ENCODE data around the gene OBP2A. TPM values are rescaled to one million over a fixed set of nuclear protein-coding genes. Genes with fewer than 3 reads are reported as not detected.

OBP2A gene
- total RNA-seq, 1 donor from 2014 or later, result not detected

DNA sequence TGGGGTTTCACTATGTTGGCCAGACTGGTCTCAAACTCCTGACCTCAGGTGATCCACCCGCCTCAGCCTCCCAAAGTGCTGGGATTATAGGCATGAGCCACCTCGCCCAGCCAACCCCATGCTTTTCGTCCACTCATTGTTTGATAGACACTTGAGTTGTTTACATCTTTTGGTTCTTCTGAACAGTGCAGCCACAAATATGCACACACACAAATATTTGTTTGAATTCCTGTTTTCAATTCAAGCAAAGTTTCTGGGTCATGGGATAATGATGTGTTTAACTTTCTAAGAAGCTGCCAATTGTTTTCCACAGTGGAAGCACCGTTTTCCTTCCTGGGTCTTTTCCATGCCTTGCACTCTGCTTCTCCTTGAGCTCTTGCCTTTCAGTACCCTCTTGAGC lies 8.8 kb downstream of the OBP2A start:
- Mint-ChIP-seq H3K36me3 (ENCODE audit: low read depth) (no peaks in the 10 kb centered on the region), H3K27ac (ENCODE audit: unreplicated experiment) (no peak overlapping the region), H3K27me3 (ENCODE audit: low read depth) (peaks cover 4% of the 10 kb centered on the region), H3K9me3 (peaks cover 4% of the 10 kb centered on the region), H3K4me1 (no peaks in the 10 kb centered on the region), H3K4me3 (no peak overlapping the region)
- DNase-seq (ENCODE audit: low read depth, low spot score), result no peak
- TF ChIP-seq, protein P1, sequence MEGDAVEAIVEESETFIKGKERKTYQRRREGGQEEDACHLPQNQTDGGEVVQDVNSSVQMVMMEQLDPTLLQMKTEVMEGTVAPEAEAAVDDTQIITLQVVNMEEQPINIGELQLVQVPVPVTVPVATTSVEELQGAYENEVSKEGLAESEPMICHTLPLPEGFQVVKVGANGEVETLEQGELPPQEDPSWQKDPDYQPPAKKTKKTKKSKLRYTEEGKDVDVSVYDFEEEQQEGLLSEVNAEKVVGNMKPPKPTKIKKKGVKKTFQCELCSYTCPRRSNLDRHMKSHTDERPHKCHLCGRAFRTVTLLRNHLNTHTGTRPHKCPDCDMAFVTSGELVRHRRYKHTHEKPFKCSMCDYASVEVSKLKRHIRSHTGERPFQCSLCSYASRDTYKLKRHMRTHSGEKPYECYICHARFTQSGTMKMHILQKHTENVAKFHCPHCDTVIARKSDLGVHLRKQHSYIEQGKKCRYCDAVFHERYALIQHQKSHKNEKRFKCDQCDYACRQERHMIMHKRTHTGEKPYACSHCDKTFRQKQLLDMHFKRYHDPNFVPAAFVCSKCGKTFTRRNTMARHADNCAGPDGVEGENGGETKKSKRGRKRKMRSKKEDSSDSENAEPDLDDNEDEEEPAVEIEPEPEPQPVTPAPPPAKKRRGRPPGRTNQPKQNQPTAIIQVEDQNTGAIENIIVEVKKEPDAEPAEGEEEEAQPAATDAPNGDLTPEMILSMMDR (conservative IDR thresholded peaks at IDR 0.05), result no peak

DNA sequence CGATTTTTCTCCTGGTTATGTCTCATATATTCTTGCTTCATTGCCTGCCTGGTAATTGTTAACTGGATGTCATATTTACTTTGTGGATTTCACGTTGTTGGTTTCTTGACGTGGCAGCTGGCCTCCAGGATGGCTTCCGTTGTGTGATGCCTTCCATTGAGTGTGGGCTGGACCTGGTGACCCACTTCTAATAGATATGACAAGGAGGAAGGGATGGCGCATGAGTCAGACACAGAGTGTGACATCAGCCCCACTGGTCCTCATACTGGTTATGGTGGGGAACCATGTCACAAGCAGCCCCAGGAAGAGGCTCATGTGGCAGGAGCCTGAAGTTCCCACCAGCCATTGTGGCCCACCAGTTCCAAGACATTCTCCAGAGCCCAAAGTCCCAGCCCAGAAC lies 9.3 kb downstream of the OBP2A start:
- Mint-ChIP-seq H3K4me3 (no peak overlapping the region), H3K27ac (ENCODE audit: unreplicated experiment) (no peak overlapping the region), H3K4me1 (no peaks in the 10 kb centered on the region), H3K9me3 (peaks cover 4% of the 10 kb centered on the region), H3K36me3 (ENCODE audit: low read depth) (no peaks in the 10 kb centered on the region), H3K27me3 (ENCODE audit: low read depth) (peaks cover 4% of the 10 kb centered on the region)
- TF ChIP-seq, protein P1 (conservative IDR thresholded peaks at IDR 0.05), result no peak
- DNase-seq (ENCODE audit: low read depth, low spot score), result no peak

DNA sequence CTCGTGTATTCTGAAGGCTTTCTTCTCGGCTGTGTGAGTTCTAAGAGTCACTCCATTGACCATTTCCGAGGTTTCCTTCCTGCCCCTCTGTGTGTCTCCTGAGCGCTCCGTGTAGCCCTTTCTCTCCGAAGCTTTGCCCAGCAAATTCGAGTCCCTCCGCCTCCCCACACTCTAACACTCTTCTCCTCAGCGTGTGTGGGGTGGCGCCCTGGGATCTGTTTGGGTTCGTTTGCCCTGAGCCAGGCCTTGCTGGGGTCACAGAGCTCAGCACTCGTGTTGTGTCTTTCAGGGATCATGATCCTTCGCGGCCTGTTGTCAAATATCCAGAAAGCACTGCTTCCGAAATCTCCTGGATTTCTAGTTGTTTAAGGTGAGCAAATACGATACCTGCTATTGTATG lies 10.0 kb downstream of the OBP2A start:
- TF ChIP-seq, protein P1 (conservative IDR thresholded peaks at IDR 0.05), result no peak
- peaks cover 4% of the 10 kb centered on the region for H3K27me3 Mint-ChIP-seq (ENCODE audit: low read depth)
- no peak overlapping the region for H3K4me3 Mint-ChIP-seq
- H3K27ac Mint-ChIP-seq (ENCODE audit: unreplicated experiment), result no peak overlapping the region
- no peaks in the 10 kb centered on the region for H3K36me3 Mint-ChIP-seq (ENCODE audit: low read depth)
- H3K9me3 Mint-ChIP-seq, result peaks cover 4% of the 10 kb centered on the region
- H3K4me1 Mint-ChIP-seq, result no peaks in the 10 kb centered on the region
- DNase-seq (ENCODE audit: low read depth, low spot score), result no peak

DNA sequence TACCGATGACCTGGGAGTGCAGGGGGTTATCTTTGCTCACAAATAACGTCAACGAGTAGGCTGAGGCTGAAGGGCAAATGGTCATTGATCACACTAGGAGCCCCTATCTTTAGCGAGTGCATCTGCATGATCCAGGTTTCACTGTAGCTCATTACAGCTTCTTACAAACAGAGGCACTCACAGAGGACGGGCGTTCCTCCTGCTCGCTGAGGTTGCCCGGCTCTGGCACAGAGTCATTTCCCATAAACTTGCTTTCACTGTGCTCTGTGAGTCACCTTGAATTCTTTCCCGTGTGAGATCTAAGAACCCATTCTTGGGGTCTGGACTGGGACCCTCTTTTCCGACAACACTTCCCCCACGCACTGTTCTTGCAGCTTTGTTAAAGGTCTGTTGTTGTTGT lies 13.7 kb downstream of the OBP2A start:
- Mint-ChIP-seq H3K27me3 (ENCODE audit: low read depth) (peaks cover 4% of the 10 kb centered on the region), H3K4me1 (no peaks in the 10 kb centered on the region), H3K9me3 (peaks cover 4% of the 10 kb centered on the region), H3K36me3 (ENCODE audit: low read depth) (no peaks in the 10 kb centered on the region), H3K27ac (ENCODE audit: unreplicated experiment) (no peak overlapping the region), H3K4me3 (no peak overlapping the region)
- TF ChIP-seq, protein P1 (conservative IDR thresholded peaks at IDR 0.05), result no peak
- DNase-seq (ENCODE audit: low read depth, low spot score), result no peak

DNA sequence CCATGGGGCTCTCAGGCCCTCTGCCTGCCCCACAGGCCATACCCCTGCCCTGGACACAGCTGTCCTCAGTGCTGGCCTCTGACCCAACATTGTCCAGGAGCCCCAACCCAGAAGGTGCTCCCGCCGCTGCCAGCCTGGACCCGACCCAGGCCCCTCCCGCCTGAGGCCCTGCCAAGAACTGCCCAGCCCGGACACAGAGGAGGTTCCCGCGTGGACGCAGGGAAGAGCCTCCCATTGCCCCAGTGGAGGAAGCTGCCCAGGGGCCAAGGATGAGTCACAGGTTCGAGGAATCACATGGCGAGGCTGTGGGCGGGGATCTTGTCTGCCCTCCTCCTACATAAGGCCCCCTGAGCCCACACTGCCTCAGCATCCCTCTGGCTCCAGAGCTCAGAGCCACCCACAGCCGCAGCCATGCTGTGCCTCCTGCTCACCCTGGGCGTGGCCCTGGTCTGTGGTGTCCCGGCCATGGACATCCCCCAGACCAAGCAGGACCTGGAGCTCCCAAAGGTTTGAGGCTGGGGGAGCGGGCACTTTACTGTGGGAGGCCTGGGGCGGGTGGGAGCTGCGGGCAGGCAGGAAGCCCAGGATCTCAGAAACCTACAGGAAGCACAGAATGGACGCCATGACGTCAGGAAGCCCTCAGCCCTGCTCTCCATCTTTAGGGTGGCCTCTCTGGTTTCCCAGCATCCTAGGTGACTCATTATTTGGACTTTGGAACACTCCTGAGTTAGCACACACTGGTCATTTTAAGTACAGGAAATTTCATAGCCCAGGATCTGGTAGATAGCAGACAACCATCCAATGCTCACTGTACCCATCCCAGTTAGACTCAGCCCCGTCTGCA lies 15.7 kb downstream of the OBP2A start, which contains the start of gene PAEP:
Gene PAEP, plus strand, starts transcription at position 366 of the 844 bp plus-strand sequence.
- H3K4me3 Mint-ChIP-seq, result no peak within 1 kb of the TSS
- H3K27ac Mint-ChIP-seq (ENCODE audit: unreplicated experiment), result no peak within 1 kb of the TSS
- DNase-seq (ENCODE audit: low read depth, low spot score), result no peak
- H3K36me3 Mint-ChIP-seq (ENCODE audit: low read depth), result no peaks in the 10 kb centered on the region
- no peaks in the 10 kb centered on the region for H3K4me1 Mint-ChIP-seq
- TF ChIP-seq, protein P1 (conservative IDR thresholded peaks at IDR 0.05), result no peak
- peaks cover 8% of the 10 kb centered on the region for H3K27me3 Mint-ChIP-seq (ENCODE audit: low read depth)
- no peaks in the 10 kb centered on the region for H3K9me3 Mint-ChIP-seq
